Measurements from ENCODE around the gene AGXT2. TPM values are rescaled to one million over a fixed set of nuclear protein-coding genes. Genes with fewer than 3 reads are reported as not detected.

AGXT2 gene
- total RNA-seq, 1 experiment from 2014 or later: not detected

DNA sequence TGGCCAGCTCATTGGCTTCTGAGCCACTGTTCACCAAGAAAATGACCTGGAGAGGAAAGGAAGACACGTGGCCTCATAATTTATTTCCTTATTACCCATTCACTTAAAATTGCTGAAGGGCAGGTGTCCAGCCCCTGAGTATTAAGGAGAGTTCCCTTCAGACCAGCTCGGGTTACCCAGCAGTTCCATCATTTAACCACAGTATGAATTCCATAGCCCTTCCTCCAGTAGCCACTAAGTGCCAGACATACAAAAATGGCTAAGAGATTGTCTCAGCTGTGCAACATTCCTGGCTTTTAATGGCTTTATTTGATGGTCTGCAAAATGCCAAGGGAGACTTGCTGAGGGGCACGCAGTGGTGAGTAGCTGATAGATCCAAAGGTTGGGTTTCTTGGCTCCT, 12.5 kb downstream of the AGXT2 start:
- H3K56ac ChIP-seq (ENCODE audit: insufficient read length, low read depth, low read length): no peak overlapping the region
- H3K23me2 ChIP-seq (ENCODE audit: insufficient read length, low read depth, low read length, poor library complexity, severe bottlenecking): no peaks in the 10 kb centered on the region
- no peak overlapping the region for H2AFZ ChIP-seq (ENCODE audit: low read length)
- no peak overlapping the region for H2BK5ac ChIP-seq (ENCODE audit: insufficient read length, low read length)
- no peak overlapping the region for H4K91ac ChIP-seq (ENCODE audit: insufficient read length, low read depth, low read length)
- H3K23ac ChIP-seq (ENCODE audit: insufficient read length, low read depth, low read length): no peak overlapping the region
- no peak overlapping the region for H4K5ac ChIP-seq (ENCODE audit: insufficient read length, low read depth, low read length)
- H3K9ac ChIP-seq (ENCODE audit: extremely low read depth, insufficient read length, low read length): no peak overlapping the region
- no peak overlapping the region for H3K14ac ChIP-seq (ENCODE audit: insufficient read depth, low read length)
- no peaks in the 10 kb centered on the region for H3K36me3 Mint-ChIP-seq (ENCODE audit: insufficient read depth in 1 of 3, low read depth in 3 of 3)
- no peak overlapping the region for H3K27ac Mint-ChIP-seq
- H3K4ac ChIP-seq (ENCODE audit: low read depth, low read length): no peak overlapping the region
- H2BK15ac ChIP-seq (ENCODE audit: low read depth, low read length): no peak overlapping the region
- TF ChIP-seq, protein P1, sequence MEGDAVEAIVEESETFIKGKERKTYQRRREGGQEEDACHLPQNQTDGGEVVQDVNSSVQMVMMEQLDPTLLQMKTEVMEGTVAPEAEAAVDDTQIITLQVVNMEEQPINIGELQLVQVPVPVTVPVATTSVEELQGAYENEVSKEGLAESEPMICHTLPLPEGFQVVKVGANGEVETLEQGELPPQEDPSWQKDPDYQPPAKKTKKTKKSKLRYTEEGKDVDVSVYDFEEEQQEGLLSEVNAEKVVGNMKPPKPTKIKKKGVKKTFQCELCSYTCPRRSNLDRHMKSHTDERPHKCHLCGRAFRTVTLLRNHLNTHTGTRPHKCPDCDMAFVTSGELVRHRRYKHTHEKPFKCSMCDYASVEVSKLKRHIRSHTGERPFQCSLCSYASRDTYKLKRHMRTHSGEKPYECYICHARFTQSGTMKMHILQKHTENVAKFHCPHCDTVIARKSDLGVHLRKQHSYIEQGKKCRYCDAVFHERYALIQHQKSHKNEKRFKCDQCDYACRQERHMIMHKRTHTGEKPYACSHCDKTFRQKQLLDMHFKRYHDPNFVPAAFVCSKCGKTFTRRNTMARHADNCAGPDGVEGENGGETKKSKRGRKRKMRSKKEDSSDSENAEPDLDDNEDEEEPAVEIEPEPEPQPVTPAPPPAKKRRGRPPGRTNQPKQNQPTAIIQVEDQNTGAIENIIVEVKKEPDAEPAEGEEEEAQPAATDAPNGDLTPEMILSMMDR (conservative IDR thresholded peaks at IDR 0.05): no peak
- no peaks in the 10 kb centered on the region for H3K9me3 Mint-ChIP-seq
- peaks cover 3% of the 10 kb centered on the region; the same call in 1 of the 2 replicates for H3K4me1 ChIP-seq (ENCODE audit: insufficient read depth, low read length)
- no peak overlapping the region for H2AK5ac ChIP-seq (ENCODE audit: insufficient read length, low read length)
- no peak overlapping the region for H4K8ac ChIP-seq (replicated peaks; ENCODE audit: insufficient read length, low read depth, low read length)
- no peak overlapping the region for H3K18ac ChIP-seq (ENCODE audit: insufficient read length, low read depth, low read length)
- H2BK20ac ChIP-seq (ENCODE audit: low read depth, low read length, poor library complexity, severe bottlenecking): no peak overlapping the region
- no peaks in the 10 kb centered on the region for H3K27me3 ChIP-seq (ENCODE audit: insufficient read depth, low read length)
- H4K20me1 ChIP-seq (ENCODE audit: control insufficient read depth, insufficient read depth, insufficient read length): no peaks in the 10 kb centered on the region
- no peak overlapping the region for H3K4me3 Mint-ChIP-seq
- no CpG with 5 or more reads among the region's 3 CpGs for WGBS (ENCODE audit: extremely low coverage, insufficient read length, low lambda C conversion rate)
- DNase-seq: no peak
- H3K27me3 Mint-ChIP-seq (ENCODE audit: low read depth): no peaks in the 10 kb centered on the region; the same call in 1 of the 2 replicates
- peaks cover 13 to 17% of the 10 kb centered on the region in 2 experiments for H3K4me1 Mint-ChIP-seq
- H2BK12ac ChIP-seq (ENCODE audit: insufficient read length, low read depth, low read length): no peak overlapping the region
- no peaks in the 10 kb centered on the region for H3K79me2 ChIP-seq (ENCODE audit: insufficient read depth, low read length)
- H3K79me1 ChIP-seq (ENCODE audit: insufficient read depth, low read depth, low read length, poor library complexity, severe bottlenecking): no peaks in the 10 kb centered on the region
- no peak overlapping the region for H3T11ph ChIP-seq (ENCODE audit: low read length)
- no peak overlapping the region for H3K27ac ChIP-seq (ENCODE audit: insufficient read length, low read depth, low read length)
- no peak overlapping the region for H2BK120ac ChIP-seq (ENCODE audit: low read depth, low read length, poor library complexity, severe bottlenecking)
- H3K9me3 ChIP-seq (ENCODE audit: control insufficient read depth, low read depth, low read length): no peaks in the 10 kb centered on the region
- H3K4me2 ChIP-seq (ENCODE audit: insufficient read depth, insufficient read length, low read length): no peak overlapping the region

Data from H9 (cell line).